Measurements from ENCODE around the gene SPEF1.
"Not testable (repeated sequence)": the region's sequence is repeated elsewhere in the genome, so short reads cannot be mapped to it uniquely, and the experiment has no call there.

The SPEF1 gene

DNA sequence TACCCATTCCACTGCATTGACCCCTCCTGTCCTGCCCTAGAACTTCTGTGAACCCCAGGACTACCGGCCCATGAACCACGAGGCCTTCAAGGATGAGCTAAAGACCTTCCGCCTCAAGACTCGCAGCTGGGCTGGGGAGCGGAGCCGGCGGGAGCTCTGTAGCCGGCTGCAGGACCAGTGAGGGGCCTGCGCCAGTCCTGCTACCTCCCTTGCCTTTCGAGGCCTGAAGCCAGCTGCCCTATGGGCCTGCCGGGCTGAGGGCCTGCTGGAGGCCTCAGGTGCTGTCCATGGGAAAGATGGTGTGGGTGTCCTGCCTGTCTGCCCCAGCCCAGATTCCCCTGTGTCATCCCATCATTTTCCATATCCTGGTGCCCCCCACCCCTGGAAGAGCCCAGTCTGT is 23.5 kb upstream of the SPEF1 start:
- no peak for DNase-seq

DNA sequence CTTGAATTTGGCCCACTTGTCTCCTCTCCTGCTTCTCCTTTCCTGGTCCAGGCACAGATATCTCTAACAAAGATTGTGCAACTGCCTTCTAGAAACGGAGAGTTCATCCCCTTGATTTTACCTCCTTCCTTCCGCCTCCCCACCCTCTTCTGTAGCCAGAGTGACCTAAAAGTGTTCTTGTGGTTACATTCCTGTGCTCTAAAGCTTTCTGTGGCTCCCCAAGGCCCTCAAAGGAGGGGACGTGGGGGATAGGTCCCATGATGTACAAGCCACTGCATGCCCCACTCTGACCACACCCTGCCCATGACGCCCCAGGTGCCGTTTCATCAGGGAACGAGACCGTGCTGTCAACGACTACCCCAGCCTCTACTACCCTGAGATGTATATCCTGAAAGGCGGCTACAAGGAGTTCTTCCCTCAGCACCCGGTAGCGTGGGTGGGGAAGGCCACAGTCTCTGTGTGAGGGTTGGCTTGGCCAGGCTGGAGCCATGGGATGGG is 23.1 kb upstream of the SPEF1 start:
- DNase-seq, result no peak

DNA sequence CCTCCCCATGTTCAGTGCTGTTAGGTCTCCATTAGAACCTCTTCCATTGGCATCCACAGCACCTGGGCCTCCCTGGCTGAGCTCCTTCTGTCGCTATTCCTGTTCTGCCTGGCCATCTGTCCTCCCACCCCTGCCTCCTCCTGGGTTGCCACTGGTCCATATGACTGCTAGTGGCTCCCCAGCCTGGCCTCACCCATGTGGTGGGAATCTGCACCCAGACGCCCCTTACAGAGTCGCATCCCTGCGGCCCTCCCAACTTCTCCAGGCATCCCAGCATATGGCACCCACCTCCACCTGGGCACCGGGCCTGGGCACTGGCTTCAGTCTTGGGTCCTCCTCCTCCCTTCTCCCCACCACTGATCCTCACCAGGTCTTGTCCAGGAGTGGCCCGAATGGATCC is 22.6 kb upstream of the SPEF1 start:
- DNase-seq, result no peak

DNA sequence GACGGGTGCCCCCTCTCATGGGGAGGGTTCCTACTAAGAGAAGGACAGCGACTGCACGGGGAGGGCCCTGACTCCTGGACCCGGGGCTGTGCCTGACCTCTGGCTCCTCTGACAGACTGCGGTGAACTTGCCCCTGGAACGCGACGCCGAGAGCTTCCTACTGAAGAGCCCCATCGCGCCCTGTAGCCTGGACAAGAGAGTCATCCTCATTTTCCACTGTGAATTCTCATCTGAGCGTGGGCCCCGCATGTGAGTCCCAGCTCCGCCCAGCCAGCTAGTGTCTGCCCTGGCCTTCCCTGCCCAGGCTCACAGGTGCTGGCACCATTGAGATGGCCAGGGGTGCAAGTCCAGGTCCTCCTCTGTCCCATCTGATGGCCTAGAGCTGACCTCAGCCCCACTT is 22.0 kb upstream of the SPEF1 start:
- DNase-seq, result no peak

DNA sequence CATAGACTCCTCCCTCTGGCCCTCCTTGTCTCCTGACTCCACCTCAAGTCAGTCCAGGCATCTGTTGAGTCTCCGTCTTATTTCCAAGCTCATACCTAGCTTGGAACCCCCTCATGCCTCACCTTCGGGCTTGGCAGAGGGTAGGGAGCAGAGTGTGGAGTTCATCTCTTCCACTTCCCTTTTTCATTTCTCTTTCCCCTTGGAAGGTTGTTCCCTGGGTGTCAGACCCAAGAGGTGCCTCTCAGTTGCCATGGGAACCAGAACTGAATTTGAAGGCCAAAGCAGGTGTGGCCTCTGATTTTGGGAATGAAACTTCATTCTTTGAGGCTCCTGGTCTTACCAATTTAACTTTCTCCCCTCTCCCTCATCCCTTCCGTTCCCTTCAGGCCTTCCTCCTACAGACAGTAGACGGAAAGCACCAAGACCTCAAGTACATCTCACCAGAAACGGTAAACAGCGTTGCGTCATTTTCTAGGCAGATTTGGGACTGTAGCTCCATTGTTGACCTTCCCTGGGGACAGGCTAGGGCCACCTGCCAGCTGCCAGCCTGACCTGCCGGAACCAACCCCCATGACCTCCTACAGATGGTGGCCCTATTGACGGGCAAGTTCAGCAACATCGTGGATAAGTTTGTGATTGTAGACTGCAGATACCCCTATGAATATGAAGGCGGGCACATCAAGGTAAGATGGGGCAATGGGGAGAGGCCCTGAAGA is 21.4 kb upstream of the SPEF1 start:
- DNase-seq, result no peak

DNA sequence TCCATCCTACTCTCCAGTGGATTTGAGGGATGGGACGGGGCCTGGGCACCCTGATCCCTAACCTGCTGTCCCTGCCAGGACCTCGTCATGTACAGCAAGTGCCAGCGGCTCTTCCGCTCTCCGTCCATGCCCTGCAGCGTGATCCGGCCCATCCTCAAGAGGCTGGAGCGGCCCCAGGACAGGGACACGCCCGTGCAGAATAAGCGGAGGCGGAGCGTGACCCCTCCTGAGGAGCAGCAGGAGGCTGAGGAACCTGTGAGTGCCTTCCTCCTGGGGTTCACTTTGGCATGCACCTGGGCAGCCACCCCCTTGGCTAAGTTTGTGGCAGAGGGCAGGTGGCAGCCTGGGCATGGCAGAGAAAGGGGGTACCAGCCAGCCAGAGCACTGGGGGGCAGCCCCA is 20.6 kb upstream of the SPEF1 start:
- DNase-seq, result no peak

DNA sequence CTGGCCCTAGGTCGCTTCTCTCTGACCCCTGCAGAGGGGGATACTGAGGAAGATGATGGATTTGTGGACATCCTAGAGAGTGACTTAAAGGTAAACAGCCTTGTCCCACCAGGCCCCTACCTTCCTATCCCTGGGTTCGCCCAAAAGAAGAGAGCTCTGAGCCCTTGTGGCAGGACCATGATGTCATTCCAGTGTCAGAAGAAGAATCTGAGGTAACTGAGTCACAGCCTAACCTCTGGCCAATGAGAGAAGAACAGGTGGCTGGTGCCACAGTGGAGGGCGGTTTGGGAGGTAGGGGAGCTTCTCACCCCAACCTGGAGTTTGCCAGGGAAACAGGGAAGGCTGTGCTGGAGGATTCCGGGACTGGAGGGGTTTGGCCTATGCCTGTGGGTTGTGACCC is 20.1 kb upstream of the SPEF1 start:
- no peak for DNase-seq

DNA sequence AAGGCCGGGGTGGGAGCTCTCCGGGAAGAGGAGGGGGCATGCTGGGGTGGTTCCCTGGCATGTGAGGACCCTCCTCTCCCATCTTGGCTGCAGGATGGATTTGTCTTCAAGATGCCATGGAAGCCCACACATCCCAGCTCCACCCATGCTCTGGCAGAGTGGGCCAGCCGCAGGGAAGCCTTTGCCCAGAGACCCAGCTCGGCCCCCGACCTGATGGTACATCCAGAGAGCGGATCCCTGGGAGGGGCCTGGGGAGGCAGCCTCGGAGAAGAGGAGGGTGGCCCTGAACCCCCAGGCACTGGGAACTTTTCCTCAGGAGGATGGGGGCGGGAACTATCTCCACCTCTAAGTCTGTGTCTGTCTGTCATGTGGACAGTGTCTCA is 19.6 kb upstream of the SPEF1 start:
- DNase-seq, result no peak

DNA sequence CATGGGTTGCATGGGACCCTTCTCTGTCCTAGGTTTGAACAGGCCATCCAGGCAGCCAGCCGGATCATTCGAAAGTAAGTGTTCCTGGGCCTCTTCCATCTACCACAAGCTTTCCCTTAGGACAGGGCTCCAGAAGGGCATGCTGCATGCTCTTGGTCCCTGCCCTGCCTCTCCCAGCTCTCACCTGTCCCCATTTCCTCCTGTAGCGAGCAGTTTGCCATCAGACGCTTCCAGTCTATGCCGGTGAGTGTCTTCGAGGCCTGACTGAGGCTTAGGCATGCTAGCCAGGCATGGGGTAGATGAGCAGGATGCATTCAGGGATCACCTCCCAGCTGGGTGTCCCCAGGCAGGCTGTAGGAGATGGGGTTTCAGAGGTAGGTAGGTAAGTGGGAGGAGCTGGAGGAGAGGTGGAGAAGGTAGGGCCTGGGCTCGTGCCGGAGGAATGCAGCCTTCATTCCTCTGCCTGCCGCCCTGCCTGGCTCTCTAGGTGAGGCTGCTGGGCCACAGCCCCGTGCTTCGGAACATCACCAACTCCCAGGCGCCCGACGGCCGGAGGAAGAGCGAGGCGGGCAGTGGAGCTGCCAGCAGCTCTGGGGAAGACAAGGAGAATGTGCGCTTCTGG is 19.1 kb upstream of the SPEF1 start:
- DNase-seq, result no peak

DNA sequence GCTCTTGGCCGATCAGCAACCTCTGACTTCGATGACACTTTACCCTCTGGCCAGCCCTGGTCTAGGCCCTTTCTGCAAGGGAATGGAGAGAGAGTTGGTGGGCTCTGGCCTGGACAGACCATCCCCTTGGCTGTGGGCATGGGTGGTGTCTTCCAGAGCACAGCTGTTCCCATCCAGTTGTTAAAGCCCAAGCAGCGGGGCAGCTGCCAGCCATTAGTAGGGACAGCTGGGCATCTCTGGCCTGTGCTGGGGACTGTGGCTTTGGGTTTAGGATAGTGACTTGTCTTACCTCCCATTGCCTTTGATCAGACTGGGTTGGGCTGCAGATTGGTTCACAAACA is 17.6 kb upstream of the SPEF1 start:
- DNase-seq, result no peak

DNA sequence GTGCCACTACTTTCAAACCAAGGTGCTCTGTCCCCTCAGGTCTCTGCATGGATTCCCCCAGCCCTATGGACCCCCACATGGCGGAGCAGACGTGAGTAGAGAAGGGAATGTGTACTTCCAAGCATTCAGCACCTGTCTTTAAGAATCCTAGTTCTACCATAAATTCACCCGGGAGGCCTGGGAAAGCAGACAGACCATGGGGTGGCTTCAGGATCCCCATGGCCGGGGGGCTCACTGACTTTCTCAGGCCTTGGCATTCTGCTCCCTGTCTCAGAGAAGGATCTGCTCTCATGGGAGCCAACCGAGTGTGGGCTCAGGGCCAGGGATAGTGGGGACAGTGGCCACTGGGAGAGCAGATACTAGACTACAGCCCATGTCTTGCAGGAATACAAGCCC is 17.1 kb upstream of the SPEF1 start:
- DNase-seq, result no peak

DNA sequence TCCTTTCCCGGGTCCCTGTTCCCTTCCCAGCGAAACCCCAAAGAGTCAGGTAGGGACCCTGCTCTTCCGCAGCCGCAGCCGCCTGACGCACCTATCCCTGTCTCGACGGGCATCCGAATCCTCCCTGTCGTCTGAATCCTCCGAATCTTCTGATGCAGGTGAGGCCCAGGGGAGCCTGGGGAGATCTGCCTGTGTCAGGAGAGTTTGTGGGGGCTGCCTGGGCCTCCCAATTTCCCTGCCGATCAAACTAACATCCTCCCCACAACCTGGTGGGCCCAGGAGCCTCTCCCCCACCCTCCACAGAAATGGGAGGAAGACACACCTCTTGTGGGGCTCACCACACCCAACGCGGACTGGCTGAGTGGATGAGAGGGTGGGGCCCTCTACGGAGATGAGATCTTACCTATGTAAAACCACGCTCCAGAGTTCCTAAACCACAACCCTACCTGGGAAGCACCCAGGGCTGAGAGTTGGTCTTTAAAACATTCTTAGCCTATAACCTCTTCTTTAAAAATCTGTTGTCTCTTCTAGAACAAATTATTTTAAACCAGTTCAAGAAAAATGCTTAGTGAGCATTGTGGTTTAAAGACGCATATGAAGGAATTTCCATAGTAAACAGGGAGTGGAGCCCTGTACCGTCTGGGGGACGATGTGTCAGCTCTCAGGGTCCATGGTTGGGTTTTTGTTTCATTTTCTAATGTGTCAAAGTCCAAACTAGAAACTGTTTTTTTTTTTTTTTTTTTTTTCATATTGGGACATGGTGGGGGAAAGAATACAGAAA is 16.5 kb upstream of the SPEF1 start:
- no peak for DNase-seq

DNA sequence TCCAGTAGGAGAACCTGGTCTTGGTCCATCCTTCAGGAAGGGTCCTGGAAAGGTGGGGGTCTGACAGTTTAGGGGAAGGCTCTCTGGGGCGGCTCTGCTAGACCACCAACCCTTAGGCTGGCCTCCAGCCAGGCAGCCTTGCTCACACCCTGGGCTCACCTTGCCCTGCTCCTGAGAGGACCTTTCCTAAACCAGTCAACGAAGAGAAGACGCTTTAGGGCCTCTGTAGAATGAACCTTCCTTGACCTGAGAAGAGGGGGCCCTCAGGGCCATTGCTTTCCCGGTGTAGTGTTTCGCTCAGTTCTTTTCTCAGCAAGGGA is 15.9 kb upstream of the SPEF1 start:
- no peak for DNase-seq

DNA sequence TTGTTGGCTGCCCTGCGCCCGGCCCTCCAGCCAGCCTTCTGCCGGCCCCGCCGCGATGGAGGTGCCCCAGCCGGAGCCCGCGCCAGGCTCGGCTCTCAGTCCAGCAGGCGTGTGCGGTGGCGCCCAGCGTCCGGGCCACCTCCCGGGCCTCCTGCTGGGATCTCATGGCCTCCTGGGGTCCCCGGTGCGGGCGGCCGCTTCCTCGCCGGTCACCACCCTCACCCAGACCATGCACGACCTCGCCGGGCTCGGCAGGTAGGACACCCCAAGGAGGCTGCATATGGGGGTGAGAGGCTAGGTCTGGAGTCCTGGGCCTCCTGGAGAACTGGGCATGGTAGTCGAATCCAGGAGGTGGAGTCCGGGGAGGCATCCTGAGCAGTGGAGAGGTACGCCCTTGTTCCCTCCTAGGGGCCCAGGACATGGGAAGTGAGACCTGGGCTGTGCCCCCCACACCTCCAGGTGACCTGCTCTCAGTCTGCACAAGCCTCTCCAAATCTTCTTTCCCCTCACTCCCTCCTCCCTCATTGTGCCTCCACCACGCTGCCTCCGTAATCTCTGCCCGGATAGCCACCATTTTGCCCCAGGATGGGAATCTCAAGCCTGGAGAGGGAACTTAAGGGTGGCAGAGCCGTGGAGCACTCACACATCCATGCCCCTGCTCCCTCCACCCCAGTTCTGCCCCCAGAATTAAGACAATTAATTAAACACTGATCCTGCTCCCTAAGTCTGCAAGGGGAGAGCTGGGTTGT is 15.4 kb upstream of the SPEF1 start:
- no peak for DNase-seq

DNA sequence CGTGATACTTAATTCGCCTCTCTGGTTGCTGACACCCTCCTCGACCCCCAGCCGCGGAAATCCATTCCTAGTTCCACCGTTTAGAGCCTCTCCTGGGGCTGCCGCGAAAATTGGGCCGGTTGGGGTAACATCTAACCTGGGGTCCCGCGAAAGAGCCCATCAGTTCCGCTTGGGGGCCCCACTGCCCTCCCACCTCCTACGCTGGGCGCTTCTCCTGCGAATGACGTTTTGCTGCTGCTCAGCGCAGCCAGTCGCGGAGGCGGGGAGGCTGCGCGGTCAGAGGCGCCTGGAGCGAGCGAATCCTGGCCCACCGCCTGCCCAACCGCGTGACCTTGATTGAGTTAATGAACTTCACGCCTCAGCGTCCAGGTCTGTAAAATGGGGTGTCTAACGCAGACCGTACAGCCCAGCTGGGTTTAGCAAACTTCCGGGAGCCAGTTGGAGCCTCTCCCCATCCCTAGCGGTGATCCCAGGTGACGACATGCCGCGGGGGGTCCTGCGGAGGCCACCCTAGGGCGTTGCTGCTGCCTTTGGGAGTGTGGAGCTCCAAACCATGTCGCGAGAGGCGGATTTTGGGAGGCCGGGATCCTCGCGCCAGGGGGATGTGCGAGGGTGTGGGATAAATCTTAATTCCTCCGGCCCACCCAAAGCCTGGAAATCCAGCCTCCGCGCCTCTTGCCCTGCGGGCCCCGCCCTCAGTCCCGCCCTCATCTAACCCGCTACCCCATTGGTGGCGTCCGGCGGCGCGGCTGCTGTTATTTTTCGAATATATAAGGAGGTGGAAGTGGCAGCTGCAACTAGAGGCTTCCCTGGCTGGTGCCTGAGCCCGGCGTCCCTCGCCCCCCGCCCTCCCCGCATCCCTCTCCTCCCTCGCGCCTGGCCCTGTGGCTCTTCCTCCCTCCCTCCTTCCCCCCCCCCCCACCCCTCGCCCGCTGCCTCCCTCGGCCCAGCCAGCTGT is 14.5 kb upstream of the SPEF1 start, which contains the start of gene CDC25B:
Gene CDC25B, plus strand, starts transcription at position 800 of the 958 bp plus-strand sequence. CDS start 222 bp downstream, outside the sequence.
- peak; percentile 83 to 93 for DNase-seq

DNA sequence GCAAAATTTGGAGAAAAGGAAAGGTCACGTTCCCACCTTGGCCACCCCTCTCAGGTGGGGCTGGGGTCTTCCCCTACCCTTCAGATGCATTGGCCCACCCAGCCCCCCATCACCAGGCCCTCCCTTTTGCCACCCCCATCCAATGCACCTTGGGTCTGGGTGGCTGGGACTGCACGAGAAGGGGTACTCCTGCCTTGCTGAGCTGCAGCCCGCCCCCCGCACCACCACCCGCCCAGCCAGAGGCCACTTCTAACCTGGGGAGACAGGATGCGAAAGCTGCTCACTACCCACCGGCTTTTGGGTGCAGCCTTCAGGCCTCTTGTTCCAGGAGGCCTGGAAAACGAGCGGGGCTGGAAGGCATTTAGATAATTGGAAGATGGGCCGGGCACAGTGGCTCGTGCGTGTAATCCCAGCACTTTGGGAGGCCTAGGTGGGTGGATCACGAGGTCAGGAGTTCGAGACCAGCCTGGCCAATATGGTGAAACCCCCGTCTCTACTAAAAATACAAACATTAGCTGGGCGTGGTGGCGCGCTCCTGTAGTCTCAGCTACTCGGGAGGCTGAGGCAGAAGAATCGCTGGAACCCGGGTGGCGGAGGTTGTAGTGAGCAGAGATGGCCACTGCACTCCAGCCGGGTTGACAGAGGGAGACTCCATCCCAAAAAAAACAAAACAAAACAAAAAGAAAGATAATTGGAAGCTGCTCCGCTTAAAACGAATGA is 13.6 kb upstream of the SPEF1 start:
- DNase-seq, result no peak

DNA sequence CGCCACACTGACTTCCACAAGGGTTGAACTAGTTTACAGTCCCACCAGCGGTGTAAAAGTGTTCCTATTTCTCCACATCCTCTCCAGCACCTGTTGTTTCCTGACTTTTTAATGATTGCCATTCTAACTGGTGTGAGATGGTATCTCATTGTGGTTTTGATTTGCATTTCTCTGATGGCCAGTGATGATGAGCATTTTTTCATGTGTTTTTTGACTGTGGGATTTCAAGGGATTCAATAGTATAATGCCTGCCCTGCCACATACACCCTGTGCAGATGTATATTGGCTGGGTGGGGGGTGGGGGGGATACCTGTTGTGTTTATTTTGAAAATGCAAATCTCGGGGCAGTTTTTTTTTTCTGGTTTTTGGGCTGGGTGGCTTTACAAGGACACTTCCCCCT is 12.9 kb upstream of the SPEF1 start:
- not testable (repeated sequence) for DNase-seq

DNA sequence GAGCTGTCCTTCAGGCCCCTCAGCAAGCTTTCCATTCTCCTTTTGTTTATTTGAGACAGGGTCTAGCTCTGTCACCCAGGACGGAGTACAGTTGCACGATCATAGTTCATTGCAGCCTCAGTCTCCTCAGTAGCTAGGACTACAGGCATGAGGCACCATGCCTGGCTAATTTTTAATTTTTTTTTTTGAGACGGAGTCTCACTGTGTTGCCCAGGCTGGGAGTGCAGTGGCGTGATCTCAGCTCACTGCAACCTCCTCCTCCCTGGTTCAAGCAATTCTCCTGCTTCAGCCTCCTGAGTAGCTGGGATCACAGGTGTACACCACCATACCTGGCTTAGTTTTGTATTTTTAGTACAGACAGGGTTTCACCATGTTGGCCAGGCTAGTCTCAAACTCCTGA is 8.0 kb upstream of the SPEF1 start:
- not testable (repeated sequence) for DNase-seq

DNA sequence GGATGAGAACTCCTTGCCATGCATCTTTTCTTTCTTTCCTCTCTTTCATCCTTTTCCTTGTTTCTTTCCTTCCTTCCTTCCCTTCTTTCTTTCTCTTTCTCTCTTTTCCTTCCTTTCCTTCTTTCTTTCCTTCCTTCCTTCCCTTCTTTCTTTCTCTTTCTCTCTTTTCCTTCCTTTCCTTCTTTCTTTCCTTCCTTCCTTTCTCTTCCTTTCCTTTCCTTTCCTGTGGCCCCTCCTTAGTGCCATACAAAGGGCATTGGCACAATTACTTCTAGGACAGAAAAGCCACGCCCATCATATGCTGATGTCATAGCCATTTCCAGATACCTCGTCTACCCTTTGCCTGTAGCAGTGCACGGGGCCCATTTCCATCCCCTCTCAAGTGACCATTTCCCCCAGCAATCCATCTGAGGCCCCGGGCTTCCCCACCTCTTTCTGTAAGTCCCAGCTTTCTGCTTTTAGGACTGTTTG is 7.5 kb upstream of the SPEF1 start:
- peak in 1 of 2 experiments; percentile 31 for DNase-seq

DNA sequence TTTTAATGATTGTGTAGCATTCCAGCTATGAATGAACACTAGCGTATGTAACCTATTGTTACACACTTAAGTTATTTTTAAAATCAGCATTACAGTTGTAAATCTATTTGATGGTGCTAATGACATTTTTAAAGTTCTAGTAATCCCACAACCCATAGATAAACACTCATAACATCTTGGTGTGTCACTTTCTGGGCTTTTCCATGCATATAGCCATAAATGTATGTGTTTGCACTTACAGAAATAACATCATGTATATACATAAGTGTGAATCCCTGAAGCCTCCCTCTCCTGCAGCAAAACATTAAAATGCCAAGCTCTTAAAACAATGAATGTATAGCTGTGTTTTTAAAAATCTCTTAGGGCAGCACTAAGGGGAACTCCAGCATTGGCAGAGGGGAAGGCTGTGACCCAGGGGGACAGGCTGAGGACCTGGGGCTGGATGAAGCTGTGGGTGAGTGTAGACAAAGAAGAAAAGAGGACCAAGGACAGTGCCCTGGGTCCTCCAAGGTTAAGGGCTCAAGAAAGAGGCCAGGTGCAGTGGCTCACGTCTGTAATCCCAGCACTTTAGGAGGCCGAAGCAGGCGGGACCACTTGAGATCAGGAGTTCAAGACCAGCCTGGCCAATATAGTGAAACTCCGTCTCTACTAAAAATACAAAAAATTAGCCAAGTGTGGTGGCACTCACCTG is 6.2 kb upstream of the SPEF1 start:
- DNase-seq, result no peak
